SIG-M5 treated with dmso at 0.1 percent for 504 hours (cell line): ENCODE results near the gene SQSTM1.
A peak's percentile ranks its signal among the peaks of the same experiment; 100 is the strongest.
"Not testable (repeated sequence)": the region's sequence is repeated elsewhere in the genome, so short reads cannot be mapped to it uniquely, and the experiment has no call there.

ENCODE experiments used
- DNase-seq: peaks from one replicate; lab custom pipeline; 2025; ENCODE audit not compliant: unreplicated experiment; lab: John Stamatoyannopoulos, UW

Gene SQSTM1

GRCh38 chr5:179841621-179842020, 20.9 kb downstream of the SQSTM1 start:
- DNase-seq, result no peak

DNA sequence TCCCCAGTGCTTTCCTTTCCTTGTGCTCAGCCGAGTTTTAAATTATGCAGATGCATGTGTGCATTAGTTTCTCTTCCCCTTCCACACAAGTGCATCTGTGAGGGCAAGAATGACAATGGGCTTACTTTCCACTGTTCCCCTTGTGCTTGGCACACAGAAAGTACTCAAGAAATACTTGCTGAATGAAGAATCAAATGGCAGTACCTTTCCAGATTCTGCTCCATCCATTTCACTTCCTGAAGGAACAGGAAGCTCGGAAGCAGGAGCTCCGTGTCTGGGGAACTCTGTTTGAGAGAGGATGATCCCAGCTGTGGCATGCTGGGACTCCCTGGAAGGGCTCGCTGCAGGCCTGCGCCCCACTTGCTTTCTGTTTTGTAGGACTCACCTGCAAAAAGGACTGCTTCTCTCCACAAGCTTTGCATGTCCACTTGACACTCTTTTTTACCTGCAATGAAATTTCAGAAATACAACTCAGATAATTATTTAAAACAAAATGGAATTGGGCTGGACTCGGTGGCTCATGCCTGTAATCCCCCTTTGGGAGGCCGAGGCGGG, 32.4 kb downstream of the SQSTM1 start:
- peak; percentile 63 for DNase-seq

- no peak for DNase-seq
These were observed 33.7 kb downstream of the SQSTM1 start for GRCh38 chr5:179854356-179854755.

DNA sequence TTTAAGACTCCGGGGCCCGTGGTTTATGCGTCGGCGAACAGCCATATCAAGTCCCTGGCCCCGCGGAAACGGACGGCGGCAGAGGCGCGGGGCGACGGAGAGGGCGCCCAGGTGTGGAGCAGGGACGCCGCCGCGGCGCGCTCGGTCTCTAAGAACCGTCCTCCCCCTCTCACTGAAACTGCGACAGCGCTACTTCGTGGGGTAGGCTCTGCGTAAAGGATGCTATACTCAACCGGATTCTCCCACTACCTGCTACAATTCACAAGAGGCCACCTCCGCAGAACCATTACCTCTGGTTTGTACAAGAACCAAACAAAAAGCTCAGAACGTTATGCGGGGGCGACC, 37.5 kb downstream of the SQSTM1 start:
- DNase-seq, result no peak

GRCh38 chr5:179858586-179859427, 38.1 kb downstream of the SQSTM1 start, which contains the start of gene MRNIP:
MRNIP (minus strand) TSS chr5:179858817; CDS start chr5:179858796, 21 bp downstream.
- peak; percentile 98 for DNase-seq

DNA sequence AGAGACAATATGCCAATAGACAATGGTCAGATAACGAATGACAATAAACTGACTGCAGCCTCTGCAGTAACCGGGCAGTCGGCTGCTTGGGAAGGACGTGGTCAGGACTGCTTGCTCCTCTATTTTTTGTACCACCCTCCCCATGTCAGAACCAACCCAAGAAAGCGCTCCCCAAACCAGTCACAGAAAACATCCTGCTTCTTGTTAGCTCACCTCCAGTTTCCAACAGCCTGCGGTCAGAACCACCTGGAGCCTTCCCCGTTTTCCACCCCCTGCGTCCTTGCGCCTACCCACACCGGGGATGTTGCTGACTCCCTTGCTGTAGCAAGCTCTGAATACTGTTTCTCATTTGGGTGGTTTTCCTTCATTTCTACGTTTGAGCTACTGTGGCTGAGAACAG, 39.6 kb downstream of the SQSTM1 start:
- DNase-seq, result no peak

DNA sequence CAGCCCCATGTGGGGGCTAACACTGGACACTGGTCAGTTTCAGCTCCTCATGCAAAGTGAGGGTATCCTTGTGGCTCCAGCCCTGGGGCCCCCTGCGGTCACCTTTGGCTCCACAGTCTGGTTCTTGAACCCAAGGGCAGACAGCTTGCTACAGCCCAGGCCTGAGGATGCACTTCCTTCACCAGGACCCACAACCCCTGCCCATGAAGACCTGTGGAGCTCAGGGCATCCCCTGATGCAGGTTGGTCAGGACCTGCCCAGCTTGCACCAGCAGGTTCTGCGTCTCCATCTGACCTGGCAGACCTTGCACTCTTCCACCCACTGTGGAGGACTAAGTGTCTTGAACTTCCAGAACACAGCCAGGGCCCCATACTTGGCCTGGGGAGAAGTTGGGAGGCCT, 41.6 kb downstream of the SQSTM1 start:
- DNase-seq, result no peak

DNA sequence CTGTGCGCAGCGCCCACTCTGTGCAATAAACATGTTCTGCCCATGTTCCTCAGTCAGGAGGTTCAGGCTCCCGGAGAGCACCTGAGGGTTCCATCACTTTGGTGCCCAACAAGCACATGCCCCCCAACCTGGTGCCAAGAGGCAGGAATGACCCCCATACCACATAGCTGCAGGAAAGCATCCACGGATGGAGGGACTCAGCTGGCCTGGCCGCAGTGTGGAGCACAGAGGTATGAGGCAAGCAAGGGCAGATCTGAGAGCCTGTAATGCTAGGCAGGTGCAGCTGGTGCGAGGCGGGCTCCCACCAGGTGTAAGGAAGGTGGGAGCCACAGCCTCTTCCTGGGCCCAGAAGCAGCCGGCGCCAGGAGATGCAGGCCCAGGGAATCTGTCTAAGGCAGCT, 42.2 kb downstream of the SQSTM1 start:
- no peak for DNase-seq

- no peak for DNase-seq
These were observed 42.9 kb downstream of the SQSTM1 start for GRCh38 chr5:179863449-179864085.

- no peak for DNase-seq
These were observed 44.0 kb downstream of the SQSTM1 start for GRCh38 chr5:179864686-179865085.

GRCh38 chr5:179865491-179866240, 45.0 kb downstream of the SQSTM1 start:
- no peak for DNase-seq

- no peak for DNase-seq
These were observed 45.8 kb downstream of the SQSTM1 start for GRCh38 chr5:179866241-179867078.

GRCh38 chr5:179867079-179867465, 46.4 kb downstream of the SQSTM1 start:
- DNase-seq, result no peak

- no peak for DNase-seq
These were observed 46.8 kb downstream of the SQSTM1 start for GRCh38 chr5:179867476-179867875.

DNA sequence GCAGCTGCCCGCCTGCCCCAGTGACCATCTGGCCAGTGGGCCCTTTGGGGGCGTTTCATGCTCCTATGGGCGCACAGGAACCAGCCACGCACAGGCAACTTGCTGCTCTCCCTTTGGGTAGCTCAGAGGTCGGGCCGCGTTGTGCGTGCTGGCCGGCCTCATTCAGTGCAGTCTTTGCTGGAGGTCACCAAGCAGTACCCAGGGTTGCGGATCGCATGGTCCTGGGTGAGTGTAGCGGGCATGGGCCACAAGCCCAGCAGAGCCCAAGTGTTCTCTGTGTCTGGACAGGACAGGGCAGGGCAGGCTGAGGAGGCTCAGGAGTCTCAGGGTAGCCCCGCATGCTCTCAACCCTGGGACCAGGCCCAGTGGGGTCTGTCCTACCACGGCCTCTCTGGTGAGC, 47.8 kb downstream of the SQSTM1 start:
- no peak for DNase-seq

DNA sequence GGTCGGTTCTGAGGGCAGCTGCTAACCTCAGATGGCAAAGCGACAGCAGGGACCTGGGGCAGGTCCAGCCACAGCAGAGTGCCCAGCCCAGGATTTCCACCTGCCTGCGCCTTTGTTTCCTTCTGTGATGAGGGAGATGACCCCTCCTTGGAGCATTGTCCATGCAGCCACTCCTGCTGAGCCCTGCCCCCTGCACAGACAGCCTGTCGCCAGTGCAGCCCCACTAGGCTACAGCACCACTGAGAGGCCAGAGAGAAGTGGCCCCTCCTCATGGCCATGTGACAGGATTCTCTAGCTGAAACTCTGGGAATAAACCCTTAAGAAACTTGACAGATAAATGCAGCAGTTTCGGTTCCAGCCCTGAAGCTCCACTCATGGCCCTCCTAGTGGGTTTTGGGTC, 48.4 kb downstream of the SQSTM1 start:
- no peak for DNase-seq

- DNase-seq, result no peak
These were observed 49.1 kb downstream of the SQSTM1 start for GRCh38 chr5:179869641-179870402.

DNA sequence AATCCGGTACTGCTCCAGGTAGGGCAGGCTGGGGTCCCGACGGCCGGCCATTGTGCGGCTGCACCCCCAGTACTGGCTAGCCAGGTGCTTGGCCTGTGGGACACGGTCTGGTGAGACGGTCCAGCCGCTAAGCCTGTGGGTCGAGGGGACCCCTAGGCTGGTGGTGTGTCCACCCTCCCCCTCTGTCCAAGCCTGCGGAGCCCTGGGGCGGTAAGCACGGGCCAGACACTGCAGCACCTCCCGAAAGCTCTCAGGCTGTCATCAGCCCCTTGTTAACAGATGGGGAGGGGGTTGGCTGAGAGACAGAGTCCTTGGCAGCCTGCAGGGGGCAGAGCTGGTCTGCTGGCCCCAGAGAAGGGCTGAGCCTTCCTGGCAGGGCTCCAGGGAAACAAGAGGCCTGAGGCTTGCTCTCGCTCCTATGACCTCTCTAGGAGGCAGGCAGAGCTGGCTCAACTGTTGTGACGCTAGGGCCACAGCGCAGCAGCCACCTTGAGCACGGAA, 49.7 kb downstream of the SQSTM1 start:
- no peak for DNase-seq

GRCh38 chr5:179870952-179871351, 50.2 kb downstream of the SQSTM1 start:
- DNase-seq, result no peak

DNA sequence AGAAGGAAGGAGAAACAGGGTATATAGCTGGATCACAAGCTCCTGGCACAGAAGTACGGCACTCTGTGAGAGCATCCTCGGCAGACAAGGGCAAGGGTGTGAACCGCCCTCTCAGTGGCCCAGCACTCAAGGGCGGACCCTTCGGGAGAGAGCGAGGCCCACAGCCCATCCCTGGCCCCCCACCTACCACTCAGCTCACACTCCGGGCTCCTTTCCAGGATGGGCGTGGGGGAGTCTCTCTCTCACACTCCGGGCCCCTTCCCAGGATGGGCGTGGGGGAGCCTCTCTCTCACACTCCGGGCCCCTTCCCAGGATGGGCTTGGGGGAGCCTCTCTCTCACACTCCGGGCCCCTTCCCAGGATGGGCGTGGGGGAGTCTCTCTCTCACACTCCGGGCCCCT, 50.8 kb downstream of the SQSTM1 start:
- DNase-seq, result not testable (repeated sequence)
